IPS-11a (cell line): ENCODE data around the gene GRID2IP.
A peak's percentile ranks its signal among the peaks of the same experiment; 100 is the strongest.

ENCODE experiments used
- H3K4me3 ChIP-seq: one replicate; pipeline ENCODE4 v1.5.1; 2013; ENCODE audit warnings: low read depth, low read length, control low read depth

Gene GRID2IP

GRCh38 chr7:6528401-6529130, 22.7 kb downstream of the GRID2IP start:
- H3K4me3 ChIP-seq = no peak overlapping the region

- H3K4me3 ChIP-seq = peak overlapping the region; percentile 43
Observed at GRCh38 chr7:6526997-6527378, 24.3 kb downstream of the GRID2IP start.

- no peak overlapping the region for H3K4me3 ChIP-seq
Observed at GRCh38 chr7:6520163-6520981, 30.9 kb downstream of the GRID2IP start.

- no peak overlapping the region for H3K4me3 ChIP-seq
Observed at GRCh38 chr7:6516387-6516983, 34.8 kb downstream of the GRID2IP start.

GRCh38 chr7:6513541-6513940, 37.7 kb downstream of the GRID2IP start:
- no peak overlapping the region for H3K4me3 ChIP-seq

GRCh38 chr7:6512892-6513291, 38.4 kb downstream of the GRID2IP start:
- H3K4me3 ChIP-seq = no peak overlapping the region

GRCh38 chr7:6510476-6511133, 40.7 kb downstream of the GRID2IP start:
- no peak overlapping the region for H3K4me3 ChIP-seq

GRCh38 chr7:6508950-6509349, 42.3 kb downstream of the GRID2IP start:
- H3K4me3 ChIP-seq = no peak overlapping the region

- no peak overlapping the region for H3K4me3 ChIP-seq
Observed at GRCh38 chr7:6508539-6508938, 42.7 kb downstream of the GRID2IP start.

- H3K4me3 ChIP-seq = no peak overlapping the region
Observed at GRCh38 chr7:6507906-6508305, 43.4 kb downstream of the GRID2IP start.

- no peak overlapping the region for H3K4me3 ChIP-seq
Observed at GRCh38 chr7:6505685-6506559, 45.3 kb downstream of the GRID2IP start.

GRCh38 chr7:6504996-6505395, 46.3 kb downstream of the GRID2IP start:
- peak overlapping the region; percentile 56 for H3K4me3 ChIP-seq

- peak overlapping the region; percentile 56 for H3K4me3 ChIP-seq
Observed at GRCh38 chr7:6502886-6503285, 48.4 kb downstream of the GRID2IP start.

GRCh38 chr7:6501586-6502564, 49.4 kb downstream of the GRID2IP start:
- no peak overlapping the region for H3K4me3 ChIP-seq

GRCh38 chr7:6500691-6501090, 50.6 kb downstream of the GRID2IP start:
- H3K4me3 ChIP-seq = no peak overlapping the region

- H3K4me3 ChIP-seq = no peak overlapping the region
Observed at GRCh38 chr7:6497994-6498393, 53.3 kb downstream of the GRID2IP start.

- H3K4me3 ChIP-seq = no peak overlapping the region
Observed at GRCh38 chr7:6497637-6497905, 53.7 kb downstream of the GRID2IP start.

- no peak overlapping the region for H3K4me3 ChIP-seq
Observed at GRCh38 chr7:6496842-6497636, 54.2 kb downstream of the GRID2IP start.
